HepG2 (cell line): ENCODE data around the gene RBM43. TPM values are rescaled to one million over a fixed set of nuclear protein-coding genes. Genes with fewer than 3 reads are reported as not detected.

ENCODE experiments used
- CHCHD3 ChIP-seq: sonication (generic); formaldehyde crosslinking; IDR thresholded peaks from 2 replicates; pipeline ENCODE4 v1.8.0; 2022; ENCODE audit warnings: mild to moderate bottlenecking, missing genetic modification reagents, moderate library complexity
- ELF1 ChIP-seq: sonication (generic); formaldehyde crosslinking; IDR thresholded peaks from 2 replicates; pipeline ENCODE4 v1.4.0; 2020; ENCODE audit warnings: missing genetic modification reagents
- EP300 ChIP-seq, 3 experiments: sonication (generic) in 1 of 3; formaldehyde crosslinking in 1 of 3; IDR thresholded peaks; 2 replicates each; pipeline versions ENCODE4 v1.5.1 to v1.6.1; 2011 to 2020; ENCODE audit warnings: low read depth in 2 of 3, low read length in 2 of 3, borderline replicate concordance in 1 of 3, improper control_type of control experiment in 1 of 3, mild to moderate bottlenecking in 1 of 3, missing genetic modification reagents in 1 of 3, moderate library complexity in 1 of 3
- JDP2 ChIP-seq: sonication (generic); formaldehyde crosslinking; IDR thresholded peaks from 2 replicates; pipeline ENCODE4 v1.8.1; 2022; ENCODE audit warnings: missing genetic modification reagents, borderline replicate concordance
- KAT2B ChIP-seq: fragments of 150-350 bp; IDR thresholded peaks from 2 replicates; pipeline ENCODE4 v1.6.1; 2014; ENCODE audit warnings: low read depth, low read length, borderline replicate concordance
- MED1 ChIP-seq: sonication (generic); formaldehyde crosslinking; IDR thresholded peaks from 2 replicates; pipeline ENCODE4 v1.4.0; 2020; ENCODE audit warnings: missing genetic modification reagents
- PPARG ChIP-seq: conservative IDR thresholded peaks from 2 replicates; pipeline ENCODE4 v1.6.1; 2016; ENCODE audit warnings: missing biosample characterization, missing genetic modification reagents
- RBM22 ChIP-seq: fragments of 200-400 bp; formaldehyde crosslinking; optimal IDR thresholded peaks from 2 replicates; pipeline ENCODE3; 2017; ENCODE audit warnings: mild to moderate bottlenecking, low read length, moderate library complexity
- YEATS4 ChIP-seq: sonication (generic); formaldehyde crosslinking; IDR thresholded peaks from 2 replicates; pipeline ENCODE4 v1.4.0; 2020; ENCODE audit warnings: missing genetic modification reagents, borderline replicate concordance
- ZC3H13 ChIP-seq: sonication (generic); formaldehyde crosslinking; IDR thresholded peaks from 2 replicates; pipeline ENCODE4 v1.8.1; 2023; ENCODE audit warnings: mild to moderate bottlenecking, missing genetic modification reagents, moderate library complexity
- ZFP36L2 ChIP-seq: sonication (generic); formaldehyde crosslinking; IDR thresholded peaks from 2 replicates; pipeline ENCODE4 v1.4.0; 2020; ENCODE audit warnings: missing genetic modification reagents
- ZNF282 ChIP-seq: fragments of 450-650 bp; IDR thresholded peaks from 2 replicates; pipeline ENCODE4 v1.6.1; 2018; ENCODE audit not compliant: partially characterized antibody
- polyA plus RNA-seq, 8 experiments: library from polyadenylated mRNA; depleted of rRNA in 3 of 8; stranded (reverse) in 7 of 8; unstranded in 1 of 8; fragments of >200 nt; fragmentation: Illumina TruSeq in 4 of 8; extraction: Trizol in 4 of 8; gene quantifications; 2 replicates each; pipeline versions ENCODE4 v1.2.1 to v1.2.3, GENCODE V29; 2011 to 2016; ENCODE audit warnings: low read depth in 4 of 8, missing spikeins in 1 of 8, mixed read lengths in 1 of 8; ENCODE audit not compliant: insufficient read depth in 1 of 8
- total RNA-seq, 5 experiments: library from RNA; depleted of rRNA; stranded (reverse); fragments of >200 nt; fragmentation: Illumina TruSeq; extraction: Trizol; gene quantifications; 2 replicates each; pipeline ENCODE4 v1.2.3, GENCODE V29; 2016; ENCODE audit warnings: low read depth in 1 of 5
- TF ChIP-seq, protein P1 (sequence below): sonication (generic); formaldehyde crosslinking; IDR thresholded peaks from 2 replicates; pipeline ENCODE4 v1.4.0; 2020; ENCODE audit warnings: missing genetic modification reagents, borderline replicate concordance
- TF ChIP-seq, protein P2 (sequence below): sonication (generic); formaldehyde crosslinking; IDR thresholded peaks from 2 replicates; pipeline ENCODE4 v1.8.0; 2022; ENCODE audit warnings: mild to moderate bottlenecking, missing genetic modification reagents, borderline replicate concordance
- TF ChIP-seq, protein P3 (sequence below): sonication (generic); formaldehyde crosslinking; conservative IDR thresholded peaks from 2 replicates; pipeline ENCODE4 v1.8.0; 2022; ENCODE audit warnings: mild to moderate bottlenecking, moderate library complexity, missing genetic modification reagents
- TF ChIP-seq, protein P4 (sequence below): sonication (generic); formaldehyde crosslinking; conservative IDR thresholded peaks from 2 replicates; pipeline ENCODE4 v1.8.0; 2022; ENCODE audit warnings: missing genetic modification reagents
- TF ChIP-seq, protein P5 (sequence below): IDR thresholded peaks from 2 replicates; pipeline ENCODE4 v1.6.1; 2016
- TF ChIP-seq, protein P6 (sequence below): sonication (generic); formaldehyde crosslinking; IDR thresholded peaks from 2 replicates; pipeline ENCODE4 v1.5.1; 2020; ENCODE audit warnings: mild to moderate bottlenecking, missing genetic modification reagents, moderate library complexity

Gene RBM43
- total and polyA plus RNA-seq, 2 of the 13 experiments (the other 11 are each of a cell fraction or from before 2014, with no cell fraction given) = 0.31 to 0.70 TPM

DNA sequence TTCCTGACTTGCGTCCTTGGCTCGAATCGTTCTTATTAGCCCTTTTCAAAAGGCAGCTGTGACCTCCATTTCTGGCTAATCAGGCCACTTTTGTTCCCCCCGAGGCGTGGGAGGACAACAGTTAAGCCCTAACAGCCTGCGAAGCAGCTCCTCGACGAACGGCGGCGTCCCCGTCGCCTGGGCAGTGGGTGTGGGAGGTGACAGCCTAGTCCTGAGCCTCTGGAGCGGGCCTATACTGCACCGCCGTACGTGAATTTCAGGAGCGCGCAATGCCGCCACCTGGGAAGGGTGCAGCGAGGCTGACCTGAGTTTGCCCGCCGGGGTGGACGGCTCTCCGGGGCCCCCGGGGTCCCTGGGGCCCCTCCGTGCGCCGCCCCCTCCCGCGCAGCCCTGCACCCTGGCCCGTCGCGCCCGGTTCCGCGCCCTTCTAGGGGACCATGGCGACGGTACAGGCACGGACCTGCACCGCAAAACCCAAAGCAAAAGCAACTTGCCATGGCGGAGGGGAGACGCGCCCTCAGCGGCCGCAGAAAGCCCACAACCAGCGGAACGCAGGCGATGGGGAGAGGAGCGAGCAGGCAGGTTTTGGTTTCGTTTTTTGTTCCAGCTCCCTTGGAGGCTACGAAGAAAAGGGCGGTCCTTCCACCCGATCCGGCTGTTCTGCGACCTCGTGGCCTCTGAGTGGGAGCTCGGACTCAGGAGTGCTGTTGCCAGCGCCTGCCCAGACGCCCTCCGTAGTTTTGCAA lies at the start of gene RBM43 (continued):
- TF ChIP-seq YEATS4 (peak; percentile 68), PPARG (no peak), ZC3H13 (CRISPR knock-in tag) (peak; percentile 41; the same call in 1 of the 2 replicates), ZNF282 (no peak), JDP2 (CRISPR knock-in tag) (no peak), EP300 (IDR thresholded peaks at IDR 0.05; ENCODE audit: low read depth in 2 of 2, low read length in 2 of 2) (peak in 1 of 2 experiments; percentile 65; a peak in 1 of 4 replicates), EP300 (CRISPR knock-in tag; IDR thresholded peaks at IDR 0.05; ENCODE audit: borderline replicate concordance) (no peak), KAT2B (no peak), ZFP36L2 (CRISPR knock-in tag) (no peak; the same call in 1 of the 2 replicates), CHCHD3 (CRISPR knock-in tag) (peak; percentile 83), MED1 (CRISPR knock-in tag) (no peak), ELF1 (CRISPR knock-in tag) (no peak), RBM22 (peak; percentile 66)
- TF ChIP-seq, protein P1, sequence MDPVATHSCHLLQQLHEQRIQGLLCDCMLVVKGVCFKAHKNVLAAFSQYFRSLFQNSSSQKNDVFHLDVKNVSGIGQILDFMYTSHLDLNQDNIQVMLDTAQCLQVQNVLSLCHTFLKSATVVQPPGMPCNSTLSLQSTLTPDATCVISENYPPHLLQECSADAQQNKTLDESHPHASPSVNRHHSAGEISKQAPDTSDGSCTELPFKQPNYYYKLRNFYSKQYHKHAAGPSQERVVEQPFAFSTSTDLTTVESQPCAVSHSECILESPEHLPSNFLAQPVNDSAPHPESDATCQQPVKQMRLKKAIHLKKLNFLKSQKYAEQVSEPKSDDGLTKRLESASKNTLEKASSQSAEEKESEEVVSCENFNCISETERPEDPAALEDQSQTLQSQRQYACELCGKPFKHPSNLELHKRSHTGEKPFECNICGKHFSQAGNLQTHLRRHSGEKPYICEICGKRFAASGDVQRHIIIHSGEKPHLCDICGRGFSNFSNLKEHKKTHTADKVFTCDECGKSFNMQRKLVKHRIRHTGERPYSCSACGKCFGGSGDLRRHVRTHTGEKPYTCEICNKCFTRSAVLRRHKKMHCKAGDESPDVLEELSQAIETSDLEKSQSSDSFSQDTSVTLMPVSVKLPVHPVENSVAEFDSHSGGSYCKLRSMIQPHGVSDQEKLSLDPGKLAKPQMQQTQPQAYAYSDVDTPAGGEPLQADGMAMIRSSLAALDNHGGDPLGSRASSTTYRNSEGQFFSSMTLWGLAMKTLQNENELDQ (CRISPR knock-in tag) = no peak
- TF ChIP-seq, protein P2, sequence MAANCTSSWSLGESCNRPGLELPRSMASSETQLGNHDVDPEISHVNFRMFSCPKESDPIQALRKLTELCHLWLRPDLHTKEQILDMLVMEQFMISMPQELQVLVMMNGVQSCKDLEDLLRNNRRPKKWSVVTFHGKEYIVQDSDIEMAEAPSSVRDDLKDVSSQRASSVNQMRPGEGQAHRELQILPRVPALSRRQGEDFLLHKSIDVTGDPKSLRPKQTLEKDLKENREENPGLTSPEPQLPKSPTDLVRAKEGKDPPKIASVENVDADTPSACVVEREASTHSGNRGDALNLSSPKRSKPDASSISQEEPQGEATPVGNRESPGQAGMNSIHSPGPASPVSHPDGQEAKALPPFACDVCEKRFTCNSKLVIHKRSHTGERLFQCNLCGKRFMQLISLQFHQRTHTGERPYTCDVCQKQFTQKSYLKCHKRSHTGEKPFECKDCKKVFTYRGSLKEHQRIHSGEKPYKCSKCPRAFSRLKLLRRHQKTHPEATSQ = peak; percentile 67; the same call in 1 of the 2 replicates
- TF ChIP-seq, protein P3, sequence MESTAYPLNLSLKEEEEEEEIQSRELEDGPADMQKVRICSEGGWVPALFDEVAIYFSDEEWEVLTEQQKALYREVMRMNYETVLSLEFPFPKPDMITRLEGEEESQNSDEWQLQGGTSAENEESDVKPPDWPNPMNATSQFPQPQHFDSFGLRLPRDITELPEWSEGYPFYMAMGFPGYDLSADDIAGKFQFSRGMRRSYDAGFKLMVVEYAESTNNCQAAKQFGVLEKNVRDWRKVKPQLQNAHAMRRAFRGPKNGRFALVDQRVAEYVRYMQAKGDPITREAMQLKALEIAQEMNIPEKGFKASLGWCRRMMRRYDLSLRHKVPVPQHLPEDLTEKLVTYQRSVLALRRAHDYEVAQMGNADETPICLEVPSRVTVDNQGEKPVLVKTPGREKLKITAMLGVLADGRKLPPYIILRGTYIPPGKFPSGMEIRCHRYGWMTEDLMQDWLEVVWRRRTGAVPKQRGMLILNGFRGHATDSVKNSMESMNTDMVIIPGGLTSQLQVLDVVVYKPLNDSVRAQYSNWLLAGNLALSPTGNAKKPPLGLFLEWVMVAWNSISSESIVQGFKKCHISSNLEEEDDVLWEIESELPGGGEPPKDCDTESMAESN (CRISPR knock-in tag) = peak; percentile 75
- TF ChIP-seq, protein P4, sequence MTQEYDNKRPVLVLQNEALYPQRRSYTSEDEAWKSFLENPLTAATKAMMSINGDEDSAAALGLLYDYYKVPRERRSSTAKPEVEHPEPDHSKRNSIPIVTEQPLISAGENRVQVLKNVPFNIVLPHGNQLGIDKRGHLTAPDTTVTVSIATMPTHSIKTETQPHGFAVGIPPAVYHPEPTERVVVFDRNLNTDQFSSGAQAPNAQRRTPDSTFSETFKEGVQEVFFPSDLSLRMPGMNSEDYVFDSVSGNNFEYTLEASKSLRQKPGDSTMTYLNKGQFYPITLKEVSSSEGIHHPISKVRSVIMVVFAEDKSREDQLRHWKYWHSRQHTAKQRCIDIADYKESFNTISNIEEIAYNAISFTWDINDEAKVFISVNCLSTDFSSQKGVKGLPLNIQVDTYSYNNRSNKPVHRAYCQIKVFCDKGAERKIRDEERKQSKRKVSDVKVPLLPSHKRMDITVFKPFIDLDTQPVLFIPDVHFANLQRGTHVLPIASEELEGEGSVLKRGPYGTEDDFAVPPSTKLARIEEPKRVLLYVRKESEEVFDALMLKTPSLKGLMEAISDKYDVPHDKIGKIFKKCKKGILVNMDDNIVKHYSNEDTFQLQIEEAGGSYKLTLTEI (CRISPR knock-in tag) = no peak
- TF ChIP-seq, protein P5, sequence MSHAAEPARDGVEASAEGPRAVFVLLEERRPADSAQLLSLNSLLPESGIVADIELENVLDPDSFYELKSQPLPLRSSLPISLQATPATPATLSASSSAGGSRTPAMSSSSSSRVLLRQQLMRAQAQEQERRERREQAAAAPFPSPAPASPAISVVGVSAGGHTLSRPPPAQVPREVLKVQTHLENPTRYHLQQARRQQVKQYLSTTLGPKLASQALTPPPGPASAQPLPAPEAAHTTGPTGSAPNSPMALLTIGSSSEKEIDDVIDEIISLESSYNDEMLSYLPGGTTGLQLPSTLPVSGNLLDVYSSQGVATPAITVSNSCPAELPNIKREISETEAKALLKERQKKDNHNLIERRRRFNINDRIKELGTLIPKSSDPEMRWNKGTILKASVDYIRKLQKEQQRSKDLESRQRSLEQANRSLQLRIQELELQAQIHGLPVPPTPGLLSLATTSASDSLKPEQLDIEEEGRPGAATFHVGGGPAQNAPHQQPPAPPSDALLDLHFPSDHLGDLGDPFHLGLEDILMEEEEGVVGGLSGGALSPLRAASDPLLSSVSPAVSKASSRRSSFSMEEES (CRISPR knock-in tag) = no peak
- TF ChIP-seq, protein P6, sequence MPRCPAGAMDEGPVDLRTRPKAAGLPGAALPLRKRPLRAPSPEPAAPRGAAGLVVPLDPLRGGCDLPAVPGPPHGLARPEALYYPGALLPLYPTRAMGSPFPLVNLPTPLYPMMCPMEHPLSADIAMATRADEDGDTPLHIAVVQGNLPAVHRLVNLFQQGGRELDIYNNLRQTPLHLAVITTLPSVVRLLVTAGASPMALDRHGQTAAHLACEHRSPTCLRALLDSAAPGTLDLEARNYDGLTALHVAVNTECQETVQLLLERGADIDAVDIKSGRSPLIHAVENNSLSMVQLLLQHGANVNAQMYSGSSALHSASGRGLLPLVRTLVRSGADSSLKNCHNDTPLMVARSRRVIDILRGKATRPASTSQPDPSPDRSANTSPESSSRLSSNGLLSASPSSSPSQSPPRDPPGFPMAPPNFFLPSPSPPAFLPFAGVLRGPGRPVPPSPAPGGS (CRISPR knock-in tag) = peak; percentile 73
